Smooth muscle cell (in vitro differentiated cells): ENCODE measurements around the gene MYO3A. TPM values are rescaled to one million over a fixed set of nuclear protein-coding genes. Genes with fewer than 3 reads are reported as not detected.

Experiments
- DNase-seq: peaks from one replicate; lab custom pipeline; 2025; ENCODE audit not compliant: unreplicated experiment; lab: John Stamatoyannopoulos, UW
- H2AFZ ChIP-seq: fragments of 200-600 bp; sonication (generic); 2 replicates; pipeline ENCODE4 v1.6.0; 2016; ENCODE audit warnings: antibody characterized with exemption, low read depth, mild to moderate bottlenecking
- H3F3A ChIP-seq: fragments of 200-600 bp; sonication (generic); 2 replicates; pipeline ENCODE4 v1.6.0; 2017; ENCODE audit warnings: antibody characterized with exemption, low read depth
- H3K27ac ChIP-seq: fragments of 200-600 bp; sonication (generic); 2 replicates; pipeline ENCODE4 v1.5.1; 2016; ENCODE audit warnings: low read depth, mild to moderate bottlenecking
- H3K27me3 ChIP-seq: fragments of 200-600 bp; sonication (generic); 2 replicates; pipeline ENCODE4 v1.6.1; 2016; ENCODE audit warnings: low read depth, mild to moderate bottlenecking
- H3K36me3 ChIP-seq: fragments of 200-600 bp; sonication (generic); 2 replicates; pipeline ENCODE4 v1.5.1; 2016; ENCODE audit warnings: low read depth
- H3K4me1 ChIP-seq: fragments of 200-600 bp; sonication (generic); 2 replicates; pipeline ENCODE4 v1.5.1; 2016; ENCODE audit warnings: low read depth
- H3K4me2 ChIP-seq: fragments of 200-600 bp; sonication (generic); 2 replicates; pipeline ENCODE4 v1.6.0; 2016; ENCODE audit warnings: mild to moderate bottlenecking
- H3K4me3 ChIP-seq: fragments of 200-600 bp; sonication (generic); 2 replicates; pipeline ENCODE4 v1.5.1; 2016; ENCODE audit warnings: mild to moderate bottlenecking
- H3K79me2 ChIP-seq: fragments of 200-600 bp; sonication (generic); 2 replicates; pipeline ENCODE4 v1.6.0; 2016; ENCODE audit warnings: low read depth, mild to moderate bottlenecking
- H3K9ac ChIP-seq: fragments of 200-600 bp; sonication (generic); 2 replicates; pipeline ENCODE4 v1.6.0; 2016; ENCODE audit warnings: low read depth
- H3K9me3 ChIP-seq: fragments of 200-600 bp; sonication (generic); replicated peaks from 2 replicates; pipeline ENCODE4 v1.5.1; 2016; ENCODE audit warnings: low read depth
- H4K20me1 ChIP-seq: fragments of 200-600 bp; sonication (generic); 2 replicates; pipeline ENCODE4 v1.6.0; 2016; ENCODE audit warnings: low read depth
- WGBS: methylation state at CpG from one replicate; pipeline ENCODE4 v1.1.7; 2016; ENCODE audit warnings: low lambda C conversion rate; 5-methylcytosine and 5-hydroxymethylcytosine counted together
- polyA plus RNA-seq: library from polyadenylated mRNA; unstranded; fragments of >200 nt; fragmentation: Nextera tagmentation; extraction: Ambion mirVana; gene quantifications from 2 replicates; pipeline ENCODE4 v1.2.1, GENCODE V29; 2016
- total RNA-seq: library from RNA; depleted of rRNA; stranded (reverse); fragments of >200 nt; gene quantifications from 2 replicates; pipeline ENCODE4 v1.2.3, GENCODE V29; 2014
- TF ChIP-seq, protein P1 (sequence below): fragments of 200-600 bp; sonication (generic); IDR thresholded peaks from 2 replicates; pipeline ENCODE4 v1.5.1; 2017; ENCODE audit warnings: borderline replicate concordance, mild to moderate bottlenecking, antibody characterized with exemption; ENCODE audit not compliant: insufficient read depth, poor library complexity, severe bottlenecking

The MYO3A gene
- total and polyA plus RNA-seq, 2 experiments from 2014 or later: not detected

DNA sequence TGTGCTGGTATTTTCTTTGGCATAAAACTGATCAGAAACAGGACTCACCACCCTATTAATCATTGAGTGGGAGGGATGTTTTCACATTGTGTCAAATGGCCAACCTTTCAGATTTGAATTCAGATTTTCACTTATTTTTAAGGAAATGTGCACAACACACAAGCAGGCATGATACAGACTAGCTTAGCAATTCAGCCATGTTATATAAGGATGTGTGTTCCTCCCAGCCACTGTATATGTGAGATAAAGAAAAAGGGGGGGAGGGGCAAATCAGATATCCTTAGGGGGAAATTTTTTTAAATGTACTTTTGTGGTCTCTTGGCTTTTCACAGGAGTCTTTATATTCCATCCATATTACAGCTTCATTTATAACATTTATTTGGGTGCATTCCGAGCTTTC, 285.6 kb downstream of the MYO3A start:
- H3K9ac ChIP-seq: no peak overlapping the region

DNA sequence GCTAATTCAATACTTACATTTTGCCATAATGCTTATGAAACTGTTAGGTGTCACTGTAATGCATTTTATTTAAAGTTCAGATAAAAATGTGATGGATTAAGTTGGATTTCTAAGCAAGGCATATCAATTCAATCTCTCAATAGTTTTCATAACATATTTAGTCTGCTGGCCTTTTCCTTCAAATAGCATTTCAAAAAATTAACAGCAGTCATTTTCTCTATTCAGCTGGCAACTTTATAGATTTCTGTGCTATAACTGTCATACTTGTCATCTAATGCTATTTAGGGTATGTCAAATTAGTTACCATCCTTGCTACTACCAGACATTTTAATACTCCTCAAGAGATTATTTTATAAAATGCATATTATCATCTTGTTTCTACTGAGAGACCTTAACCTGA, 286.9 kb downstream of the MYO3A start:
- Histone ChIP-seq H3K4me1 (peaks cover 9% of the 10 kb centered on the region), H3K9ac (no peak overlapping the region), H2AFZ (no peak overlapping the region), H3K79me2 (no peaks in the 10 kb centered on the region), H3F3A (no peaks in the 10 kb centered on the region), H3K27me3 (peaks cover 96% of the 10 kb centered on the region), H3K9me3 (no peaks in the 10 kb centered on the region), H3K4me2 (no peak overlapping the region), H3K27ac (no peak overlapping the region), H3K36me3 (no peaks in the 10 kb centered on the region), H4K20me1 (no peaks in the 10 kb centered on the region), H3K4me3 (no peak overlapping the region)
- no peak for DNase-seq
- TF ChIP-seq, protein P1, sequence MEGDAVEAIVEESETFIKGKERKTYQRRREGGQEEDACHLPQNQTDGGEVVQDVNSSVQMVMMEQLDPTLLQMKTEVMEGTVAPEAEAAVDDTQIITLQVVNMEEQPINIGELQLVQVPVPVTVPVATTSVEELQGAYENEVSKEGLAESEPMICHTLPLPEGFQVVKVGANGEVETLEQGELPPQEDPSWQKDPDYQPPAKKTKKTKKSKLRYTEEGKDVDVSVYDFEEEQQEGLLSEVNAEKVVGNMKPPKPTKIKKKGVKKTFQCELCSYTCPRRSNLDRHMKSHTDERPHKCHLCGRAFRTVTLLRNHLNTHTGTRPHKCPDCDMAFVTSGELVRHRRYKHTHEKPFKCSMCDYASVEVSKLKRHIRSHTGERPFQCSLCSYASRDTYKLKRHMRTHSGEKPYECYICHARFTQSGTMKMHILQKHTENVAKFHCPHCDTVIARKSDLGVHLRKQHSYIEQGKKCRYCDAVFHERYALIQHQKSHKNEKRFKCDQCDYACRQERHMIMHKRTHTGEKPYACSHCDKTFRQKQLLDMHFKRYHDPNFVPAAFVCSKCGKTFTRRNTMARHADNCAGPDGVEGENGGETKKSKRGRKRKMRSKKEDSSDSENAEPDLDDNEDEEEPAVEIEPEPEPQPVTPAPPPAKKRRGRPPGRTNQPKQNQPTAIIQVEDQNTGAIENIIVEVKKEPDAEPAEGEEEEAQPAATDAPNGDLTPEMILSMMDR: no peak

More for the DNA sequence above, 285.6 kb downstream of the MYO3A start:
- Histone ChIP-seq H3K27ac (no peak overlapping the region), H3K9me3 (no peaks in the 10 kb centered on the region), H4K20me1 (no peaks in the 10 kb centered on the region), H3K4me2 (no peak overlapping the region), H3K4me3 (no peak overlapping the region), H2AFZ (no peak overlapping the region), H3F3A (no peaks in the 10 kb centered on the region), H3K27me3 (peaks cover 96% of the 10 kb centered on the region), H3K4me1 (peaks cover 18% of the 10 kb centered on the region), H3K36me3 (no peaks in the 10 kb centered on the region), H3K79me2 (no peaks in the 10 kb centered on the region)
- DNase-seq: no peak
- 96% methylated on average over 1 of the region's 1 CpG for WGBS
- TF ChIP-seq, protein P1: no peak

DNA sequence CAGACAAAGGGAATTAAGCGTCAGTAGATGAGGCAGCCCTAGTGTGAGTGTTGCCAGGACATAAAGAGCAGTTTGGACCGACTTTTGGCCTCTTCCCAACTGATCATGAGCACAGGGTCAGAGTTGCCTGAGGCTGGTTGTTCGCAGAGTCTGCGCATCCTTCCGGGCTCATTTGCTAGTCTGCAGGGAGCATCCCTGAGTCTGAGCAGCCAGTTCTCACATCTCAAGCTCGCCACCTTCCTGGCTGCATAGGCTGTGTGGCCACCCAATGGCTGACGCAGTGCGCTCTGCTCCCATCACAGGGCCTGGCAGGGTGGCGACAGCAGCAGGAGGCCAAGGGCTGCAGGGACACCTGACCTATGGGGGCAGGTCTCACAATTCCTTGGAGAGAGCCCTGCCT, 287.5 kb downstream of the MYO3A start:
- TF ChIP-seq, protein P1: no peak
- DNase-seq: no peak
- WGBS: 66% methylated on average over 9 of the region's 9 CpGs
- H3K4me1 ChIP-seq: peaks cover 5% of the 10 kb centered on the region
- H3K36me3 ChIP-seq: no peaks in the 10 kb centered on the region
- no peak overlapping the region for H2AFZ ChIP-seq
- H3K79me2 ChIP-seq: no peaks in the 10 kb centered on the region
- no peaks in the 10 kb centered on the region for H4K20me1 ChIP-seq
- peaks cover 96% of the 10 kb centered on the region for H3K27me3 ChIP-seq
- no peak overlapping the region for H3K4me3 ChIP-seq
- no peak overlapping the region for H3K4me2 ChIP-seq
- no peaks in the 10 kb centered on the region for H3K9me3 ChIP-seq
- no peaks in the 10 kb centered on the region for H3F3A ChIP-seq
- H3K27ac ChIP-seq: no peak overlapping the region
- H3K9ac ChIP-seq: no peak overlapping the region

DNA sequence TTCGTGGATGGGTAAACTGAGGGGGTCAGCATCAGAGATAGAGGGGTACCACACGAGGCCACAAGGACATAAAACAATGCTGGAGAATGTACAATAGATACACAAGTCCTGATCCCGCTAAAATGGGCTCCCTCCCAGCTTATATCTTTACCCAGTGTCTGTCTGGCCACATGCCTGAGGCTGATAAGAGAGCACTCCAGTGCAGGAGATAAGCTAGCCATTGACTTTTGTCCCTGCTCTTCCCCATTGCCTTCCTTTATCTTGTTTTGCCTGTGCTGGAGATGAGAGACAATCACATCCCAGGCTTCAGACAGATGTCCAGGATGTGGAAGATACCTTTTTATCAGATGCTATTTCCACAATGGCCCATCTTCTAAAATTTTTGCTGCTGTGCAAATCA, 288.5 kb downstream of the MYO3A start:
- Histone ChIP-seq H3K4me3 (no peak overlapping the region), H4K20me1 (no peaks in the 10 kb centered on the region), H3K27ac (no peak overlapping the region), H3K79me2 (no peaks in the 10 kb centered on the region), H3K9ac (no peak overlapping the region), H3K9me3 (no peaks in the 10 kb centered on the region), H3K4me2 (no peak overlapping the region), H3K27me3 (peaks cover 96% of the 10 kb centered on the region), H2AFZ (no peak overlapping the region), H3K4me1 (no peaks in the 10 kb centered on the region), H3K36me3 (no peaks in the 10 kb centered on the region), H3F3A (no peaks in the 10 kb centered on the region)
- no peak for DNase-seq
- TF ChIP-seq, protein P1: no peak
- WGBS: 42% methylated on average over 3 of the region's 3 CpGs
